BE2C (cell line): ENCODE results near the gene CDH6. TPM values are rescaled to one million over a fixed set of nuclear protein-coding genes. Genes with fewer than 3 reads are reported as not detected.

Experiments
- DNase-seq: peaks from one replicate; pipeline ENCODE4 v3.0.0-alpha.2; 2020
- H3K27me3 ChIP-seq: fragments of 250-450 bp; sonication (Bioruptor Pico); 2 replicates; pipeline ENCODE4 v1.5.1; 2020; ENCODE audit warnings: mild to moderate bottlenecking
- H3K36me3 ChIP-seq: fragments of 250-450 bp; sonication (Bioruptor Pico); 2 replicates; pipeline ENCODE4 v1.5.1; 2020; ENCODE audit warnings: mild to moderate bottlenecking
- H3K4me1 ChIP-seq: fragments of 250-450 bp; sonication (Bioruptor Pico); 2 replicates; pipeline ENCODE4 v1.5.1; 2020
- H3K4me3 ChIP-seq: 2 replicates; pipeline ENCODE4 v1.5.1; 2011; ENCODE audit warnings: low read depth, low read length
- H3K9me3 ChIP-seq: fragments of 250-450 bp; sonication (Bioruptor Pico); 2 replicates; pipeline ENCODE4 v1.5.1; 2020
- polyA plus RNA-seq: library from polyadenylated mRNA; unstranded; fragments of >200 nt; gene quantifications from one replicate; pipeline ENCODE4 v1.2.1, GENCODE V29; 2012; ENCODE audit warnings: low read depth, missing spikeins; ENCODE audit not compliant: insufficient read length, insufficient read depth
- TF ChIP-seq, protein P1 (sequence below): IDR thresholded peaks from 2 replicates; pipeline ENCODE4 v1.5.1; 2012; ENCODE audit warnings: mild to moderate bottlenecking, low read depth, low read length

Gene CDH6
- polyA plus RNA-seq: not detected

DNA sequence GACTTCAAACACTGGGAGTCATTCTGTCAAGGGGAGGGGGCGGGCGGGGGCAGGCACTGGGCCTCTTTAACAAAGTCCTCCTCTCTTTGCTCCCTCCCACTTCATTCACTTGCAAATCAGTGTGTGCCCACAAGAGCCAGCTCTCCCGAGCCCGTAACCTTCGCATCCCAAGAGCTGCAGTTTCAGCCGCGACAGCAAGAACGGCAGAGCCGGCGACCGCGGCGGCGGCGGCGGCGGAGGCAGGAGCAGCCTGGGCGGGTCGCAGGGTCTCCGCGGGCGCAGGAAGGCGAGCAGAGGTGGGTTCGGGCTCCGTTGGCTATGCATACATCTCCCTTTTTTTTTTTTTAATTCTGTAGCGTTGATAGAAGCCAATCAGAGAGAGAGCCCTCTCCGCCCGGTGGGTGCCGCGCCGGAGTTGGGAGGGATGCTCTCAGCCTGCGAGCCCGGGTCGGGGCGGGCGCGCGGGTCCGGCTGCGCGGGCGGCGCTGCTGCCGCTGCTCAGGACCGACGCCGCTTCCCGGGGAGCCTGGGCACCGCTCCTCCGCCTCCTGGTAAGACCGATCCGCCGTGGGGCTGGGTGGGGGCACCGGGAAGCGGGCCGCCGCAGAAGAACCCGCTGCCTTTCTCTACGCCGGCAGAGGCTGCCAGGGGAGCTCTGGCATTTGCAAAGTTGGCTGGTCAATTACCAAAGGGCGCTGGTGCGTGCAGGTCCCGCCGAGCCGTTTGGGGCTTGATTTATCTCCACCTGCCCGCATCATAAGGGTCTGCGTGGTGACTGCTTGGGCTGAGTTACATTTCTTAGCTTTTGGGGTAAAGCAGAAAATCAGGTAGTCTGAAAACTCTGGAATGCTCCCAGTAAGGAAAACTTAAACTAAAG is at the start of gene CDH6:
Gene CDH6 (plus strand): TSS at position 96 of the 877 bp plus-strand sequence. CDS start 73,788 bp downstream, outside the sequence.
- TF ChIP-seq, protein P1, sequence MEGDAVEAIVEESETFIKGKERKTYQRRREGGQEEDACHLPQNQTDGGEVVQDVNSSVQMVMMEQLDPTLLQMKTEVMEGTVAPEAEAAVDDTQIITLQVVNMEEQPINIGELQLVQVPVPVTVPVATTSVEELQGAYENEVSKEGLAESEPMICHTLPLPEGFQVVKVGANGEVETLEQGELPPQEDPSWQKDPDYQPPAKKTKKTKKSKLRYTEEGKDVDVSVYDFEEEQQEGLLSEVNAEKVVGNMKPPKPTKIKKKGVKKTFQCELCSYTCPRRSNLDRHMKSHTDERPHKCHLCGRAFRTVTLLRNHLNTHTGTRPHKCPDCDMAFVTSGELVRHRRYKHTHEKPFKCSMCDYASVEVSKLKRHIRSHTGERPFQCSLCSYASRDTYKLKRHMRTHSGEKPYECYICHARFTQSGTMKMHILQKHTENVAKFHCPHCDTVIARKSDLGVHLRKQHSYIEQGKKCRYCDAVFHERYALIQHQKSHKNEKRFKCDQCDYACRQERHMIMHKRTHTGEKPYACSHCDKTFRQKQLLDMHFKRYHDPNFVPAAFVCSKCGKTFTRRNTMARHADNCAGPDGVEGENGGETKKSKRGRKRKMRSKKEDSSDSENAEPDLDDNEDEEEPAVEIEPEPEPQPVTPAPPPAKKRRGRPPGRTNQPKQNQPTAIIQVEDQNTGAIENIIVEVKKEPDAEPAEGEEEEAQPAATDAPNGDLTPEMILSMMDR: no peak
- Histone ChIP-seq H3K9me3 (no peaks in the 10 kb centered on the region), H3K27me3 (peaks cover 14% of the 10 kb centered on the region), H3K36me3 (no peaks in the 10 kb centered on the region), H3K4me3 (peak within 1 kb of the TSS; percentile 69), H3K4me1 (peaks cover 8% of the 10 kb centered on the region)
- DNase-seq: peak; percentile 64

DNA sequence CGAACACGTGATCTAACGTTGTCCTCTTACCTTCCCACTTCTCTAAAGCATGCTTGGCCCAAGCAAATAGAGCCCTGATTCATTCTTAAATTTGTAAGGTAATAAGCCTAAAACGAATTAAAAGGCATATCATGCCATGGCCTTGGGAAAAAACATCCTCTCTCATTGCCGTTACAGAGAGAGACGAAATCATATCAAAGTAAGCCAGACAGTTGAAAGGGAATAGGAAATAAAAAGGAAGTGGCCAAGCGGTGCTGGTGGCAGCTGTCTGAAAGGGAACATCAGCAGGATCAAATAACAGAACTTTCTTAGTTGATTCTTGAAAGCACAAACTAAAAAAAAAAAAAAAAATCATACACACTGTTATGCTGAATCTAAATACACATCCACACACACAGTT is 49.1 kb upstream of the CDH6 start:
- Histone ChIP-seq H3K36me3 (no peaks in the 10 kb centered on the region), H3K9me3 (no peaks in the 10 kb centered on the region), H3K4me1 (no peaks in the 10 kb centered on the region), H3K27me3 (no peaks in the 10 kb centered on the region), H3K4me3 (no peak overlapping the region)
- TF ChIP-seq, protein P1: no peak
- no peak for DNase-seq

DNA sequence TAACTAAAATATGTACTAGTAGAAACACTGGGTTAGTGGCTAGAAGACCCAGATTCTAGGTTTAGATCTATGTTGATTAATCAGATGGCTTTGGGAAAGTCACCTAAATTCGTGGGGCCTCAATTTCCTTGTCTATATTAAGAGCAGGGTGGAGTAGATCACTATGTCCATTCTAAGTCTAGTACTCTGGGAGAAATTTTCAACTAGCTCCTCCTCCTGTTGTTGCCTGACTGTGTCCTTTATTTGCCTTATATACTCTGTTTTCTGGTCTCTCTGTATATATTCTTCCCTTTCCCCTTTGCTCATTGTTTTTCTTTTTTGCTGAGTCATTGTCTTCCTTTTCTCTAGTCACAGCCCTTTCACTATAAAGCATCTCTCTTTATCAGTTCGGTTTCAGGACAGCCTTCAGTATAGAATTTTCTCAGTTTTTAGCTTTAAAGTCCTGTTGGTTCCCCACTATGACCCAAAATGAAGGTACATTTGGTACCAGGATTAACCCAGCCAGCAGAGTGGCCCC is 44.5 kb upstream of the CDH6 start:
- TF ChIP-seq, protein P1: no peak
- Histone ChIP-seq H3K4me3 (no peak overlapping the region), H3K36me3 (no peaks in the 10 kb centered on the region), H3K27me3 (no peaks in the 10 kb centered on the region), H3K9me3 (no peaks in the 10 kb centered on the region), H3K4me1 (peaks cover 9% of the 10 kb centered on the region)
- no peak for DNase-seq

DNA sequence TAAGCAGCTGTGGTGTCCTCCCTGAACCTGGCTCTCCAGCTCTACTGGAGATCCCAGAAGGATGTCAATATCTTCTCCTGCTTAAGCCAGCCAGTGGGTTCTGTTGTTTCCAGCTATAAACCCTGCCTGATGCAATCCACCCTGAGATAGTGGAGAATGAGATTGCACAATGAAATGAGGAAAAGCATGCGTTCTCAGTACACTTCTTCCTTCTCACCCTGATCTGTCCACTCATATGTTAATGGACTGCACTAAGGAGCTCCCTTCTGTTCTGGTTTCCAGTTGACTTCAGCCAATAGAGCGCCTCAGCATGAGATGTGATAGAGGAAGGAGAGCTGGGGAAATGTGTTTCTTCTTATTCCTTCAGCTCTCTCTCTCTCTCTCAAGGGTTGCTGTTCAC is 40.0 kb upstream of the CDH6 start:
- H3K4me1 ChIP-seq: peaks cover 12% of the 10 kb centered on the region
- no peaks in the 10 kb centered on the region for H3K9me3 ChIP-seq
- H3K36me3 ChIP-seq: no peaks in the 10 kb centered on the region
- no peak for DNase-seq
- TF ChIP-seq, protein P1: no peak
- no peaks in the 10 kb centered on the region for H3K27me3 ChIP-seq
- H3K4me3 ChIP-seq: no peak overlapping the region

DNA sequence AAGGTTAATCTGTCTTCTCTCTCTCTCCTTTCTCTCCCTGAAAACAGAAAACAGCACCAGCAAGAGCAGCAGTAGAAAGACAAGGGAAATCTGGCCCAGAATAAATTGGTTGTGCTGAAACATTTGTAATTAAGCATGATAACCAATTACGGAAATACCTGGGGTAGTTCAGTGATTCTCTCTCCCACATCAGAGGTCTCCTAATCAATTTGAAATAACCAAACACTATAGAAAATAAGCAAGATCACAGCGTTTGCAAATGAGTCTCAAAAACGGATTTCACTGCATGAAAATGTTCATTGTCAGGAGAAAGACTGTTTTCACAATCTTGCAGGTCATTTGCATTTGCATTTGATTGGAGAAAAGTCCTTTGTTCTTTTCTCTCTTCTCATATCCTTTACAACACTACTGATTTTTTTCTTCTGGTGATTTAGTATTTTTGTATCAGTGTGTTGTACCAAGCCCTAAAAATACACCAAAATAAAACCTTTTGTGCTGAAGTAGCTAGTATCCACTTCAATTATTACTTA is 36.8 kb upstream of the CDH6 start:
- no peak for DNase-seq
- Histone ChIP-seq H3K27me3 (no peaks in the 10 kb centered on the region), H3K9me3 (no peaks in the 10 kb centered on the region), H3K4me1 (peaks cover 3% of the 10 kb centered on the region; the same call in 1 of the 2 replicates), H3K4me3 (no peak overlapping the region), H3K36me3 (no peaks in the 10 kb centered on the region)
- TF ChIP-seq, protein P1: no peak
